Neural cell (in vitro differentiated cells): Measurements from ENCODE around the gene GPRIN1. TPM values are rescaled to one million over a fixed set of nuclear protein-coding genes. Genes with fewer than 3 reads are reported as not detected.
"Not testable (repeated sequence)": the region's sequence is repeated elsewhere in the genome, so short reads cannot be mapped to it uniquely, and the experiment has no call there.

Experiments
- H2AFZ ChIP-seq: fragments of 200-600, 300-800 bp; sonication (generic), shearing (Covaris generic); 2 replicates; pipeline ENCODE4 v1.6.0; 2014; ENCODE audit warnings: low read depth, mild to moderate bottlenecking, antibody characterized with exemption, low read length, moderate library complexity
- H3F3A ChIP-seq: fragments of 200-600 bp; shearing (Covaris generic); 2 replicates; pipeline ENCODE4 v1.6.1; 2016; ENCODE audit warnings: mild to moderate bottlenecking, moderate library complexity, mixed read lengths, antibody characterized with exemption, low read length; ENCODE audit not compliant: insufficient read depth, poor library complexity, severe bottlenecking
- H3K27ac ChIP-seq: fragments of 200-600, 300-800 bp; sonication (generic), shearing (Covaris generic); 2 replicates; pipeline ENCODE4 v1.5.1; 2014; ENCODE audit warnings: mild to moderate bottlenecking, low read length, moderate library complexity
- H3K27me3 ChIP-seq: fragments of 300-800, 200-600 bp; sonication (generic), shearing (Covaris generic); 2 replicates; pipeline ENCODE4 v1.6.0; 2014; ENCODE audit warnings: mild to moderate bottlenecking, low read depth, low read length, moderate library complexity; ENCODE audit not compliant: insufficient read depth
- H3K36me3 ChIP-seq: fragments of 300-800, 200-600 bp; sonication (generic), shearing (Covaris generic); 2 replicates; pipeline ENCODE4 v1.5.1; 2014; ENCODE audit warnings: mild to moderate bottlenecking, antibody characterized with exemption, low read length, moderate library complexity; ENCODE audit not compliant: insufficient read depth
- H3K4me2 ChIP-seq: fragments of 300-800, 200-600 bp; sonication (generic), shearing (Covaris generic); 2 replicates; pipeline ENCODE4 v1.6.0; 2014; ENCODE audit warnings: mild to moderate bottlenecking, low read length
- H3K4me3 ChIP-seq: fragments of 300-800, 200-600 bp; sonication (generic), shearing (Covaris generic); 2 replicates; pipeline ENCODE4 v1.5.1; 2014; ENCODE audit warnings: mild to moderate bottlenecking, low read length, moderate library complexity
- H3K79me2 ChIP-seq: fragments of 200-600 bp; shearing (Covaris generic); replicated peaks from 2 replicates; pipeline ENCODE4 v1.6.0; 2014; ENCODE audit warnings: mild to moderate bottlenecking, low read length, moderate library complexity; ENCODE audit not compliant: insufficient read depth
- H3K9ac ChIP-seq: fragments of 300-800, 200-600 bp; sonication (generic), shearing (Covaris generic); 2 replicates; pipeline ENCODE4 v1.6.1; 2016; ENCODE audit warnings: mild to moderate bottlenecking, low read length, mixed read lengths
- H3K9me2 ChIP-seq: fragments of 200-600 bp; shearing (Covaris generic); 2 replicates; pipeline ENCODE4 v1.6.1; 2016; ENCODE audit warnings: mild to moderate bottlenecking, low read length, mixed read lengths; ENCODE audit not compliant: insufficient read depth
- H3K9me3 ChIP-seq: fragments of 200-600, 300-800 bp; sonication (generic), shearing (Covaris generic); 2 replicates; pipeline ENCODE4 v1.6.1; 2016; ENCODE audit warnings: mild to moderate bottlenecking, mixed run types, low read length, moderate library complexity, mixed read lengths
- H4K20me1 ChIP-seq: fragments of 200-600 bp; shearing (Covaris generic); 2 replicates; pipeline ENCODE4 v1.6.1; 2016; ENCODE audit warnings: mild to moderate bottlenecking, mixed run types; ENCODE audit not compliant: insufficient read depth
- MXI1 ChIP-seq: fragments of 450-650 bp; conservative IDR thresholded peaks from 2 replicates; pipeline ENCODE4 v1.6.1; 2014; ENCODE audit warnings: antibody characterized with exemption, mild to moderate bottlenecking; ENCODE audit not compliant: poor library complexity, severe bottlenecking
- POLR2AphosphoS5 ChIP-seq: IDR thresholded peaks from 2 replicates; pipeline ENCODE4 v1.6.1; 2012
- RAD21 ChIP-seq: fragments of 450-650 bp; conservative IDR thresholded peaks from 2 replicates; pipeline ENCODE4 v1.6.1; 2014; ENCODE audit warnings: antibody characterized with exemption, mild to moderate bottlenecking, moderate library complexity
- polyA plus RNA-seq: library from polyadenylated mRNA; depleted of rRNA; stranded (reverse); fragments of >200 nt; gene quantifications from 2 replicates; pipeline ENCODE4 v1.2.3, GENCODE V29; 2014
- TF ChIP-seq, protein P1 (sequence below): IDR thresholded peaks from 2 replicates; pipeline ENCODE4 v1.6.1; 2012; ENCODE audit warnings: borderline replicate concordance

GPRIN1 gene
- polyA plus RNA-seq, 1 donor from 2014 or later, result 32.3 TPM

- peaks cover 6% of the 10 kb centered on the region for H3K36me3 ChIP-seq
These were observed 17.4 kb downstream of the GPRIN1 start for GRCh38 chr5:176592573-176592972.

DNA sequence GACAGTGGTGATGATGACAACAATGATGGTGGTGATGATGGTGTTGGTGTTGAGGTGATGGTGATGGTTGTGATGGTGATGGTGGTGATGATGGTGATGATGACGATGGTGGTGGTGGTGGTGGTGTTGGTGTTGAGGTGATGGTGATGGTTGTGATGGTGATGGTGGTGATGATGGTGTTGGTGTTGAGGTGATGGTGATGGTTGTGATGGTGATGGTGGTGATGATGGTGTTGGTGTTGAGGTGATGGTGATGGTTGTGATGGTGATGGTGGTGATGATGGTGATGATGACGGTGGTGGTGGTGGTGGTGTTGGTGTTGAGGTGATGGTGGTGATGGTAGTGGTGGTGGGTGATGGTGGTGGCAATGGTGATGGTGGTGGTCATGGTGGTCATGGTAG lies 18.3 kb downstream of the GPRIN1 start:
- H3K27ac ChIP-seq, H2AFZ ChIP-seq, H3K4me3 ChIP-seq, H3F3A ChIP-seq, H3K9ac ChIP-seq, H4K20me1 ChIP-seq, H3K9me3 ChIP-seq, H3K36me3 ChIP-seq, H3K4me2 ChIP-seq, H3K79me2 ChIP-seq, H3K9me2 ChIP-seq, H3K27me3 ChIP-seq: not testable (repeated sequence)

More at GRCh38 chr5:176592573-176592972, 17.4 kb downstream of the GPRIN1 start:
- Histone ChIP-seq H3K9me3 (no peaks in the 10 kb centered on the region), H3K9ac (no peak overlapping the region), H3K4me3 (no peak overlapping the region), H3K4me2 (no peak overlapping the region), H3K79me2 (no peaks in the 10 kb centered on the region), H3K27me3 (no peaks in the 10 kb centered on the region), H2AFZ (no peak overlapping the region), H3K9me2 (no peaks in the 10 kb centered on the region), H3F3A (no peaks in the 10 kb centered on the region), H3K27ac (no peak overlapping the region), H4K20me1 (no peaks in the 10 kb centered on the region)
- TF ChIP-seq POLR2AphosphoS5, result no peak
- TF ChIP-seq RAD21, result no peak

- no peaks in the 10 kb centered on the region for H3F3A ChIP-seq
- no peaks in the 10 kb centered on the region for H3K9me3 ChIP-seq
- H4K20me1 ChIP-seq, result no peaks in the 10 kb centered on the region
- no peaks in the 10 kb centered on the region for H3K79me2 ChIP-seq
- no peaks in the 10 kb centered on the region for H3K9me2 ChIP-seq
- no peak overlapping the region for H3K27ac ChIP-seq
- H3K9ac ChIP-seq, result no peak overlapping the region
- H3K36me3 ChIP-seq, result peaks cover 6% of the 10 kb centered on the region
- H3K27me3 ChIP-seq, result no peaks in the 10 kb centered on the region
- H2AFZ ChIP-seq, result no peak overlapping the region
- H3K4me2 ChIP-seq, result no peak overlapping the region
- TF ChIP-seq MXI1 (no peak), POLR2AphosphoS5 (peak; percentile 7)
- no peak overlapping the region for H3K4me3 ChIP-seq
These were observed 19.8 kb downstream of the GPRIN1 start for GRCh38 chr5:176590035-176590717.

DNA sequence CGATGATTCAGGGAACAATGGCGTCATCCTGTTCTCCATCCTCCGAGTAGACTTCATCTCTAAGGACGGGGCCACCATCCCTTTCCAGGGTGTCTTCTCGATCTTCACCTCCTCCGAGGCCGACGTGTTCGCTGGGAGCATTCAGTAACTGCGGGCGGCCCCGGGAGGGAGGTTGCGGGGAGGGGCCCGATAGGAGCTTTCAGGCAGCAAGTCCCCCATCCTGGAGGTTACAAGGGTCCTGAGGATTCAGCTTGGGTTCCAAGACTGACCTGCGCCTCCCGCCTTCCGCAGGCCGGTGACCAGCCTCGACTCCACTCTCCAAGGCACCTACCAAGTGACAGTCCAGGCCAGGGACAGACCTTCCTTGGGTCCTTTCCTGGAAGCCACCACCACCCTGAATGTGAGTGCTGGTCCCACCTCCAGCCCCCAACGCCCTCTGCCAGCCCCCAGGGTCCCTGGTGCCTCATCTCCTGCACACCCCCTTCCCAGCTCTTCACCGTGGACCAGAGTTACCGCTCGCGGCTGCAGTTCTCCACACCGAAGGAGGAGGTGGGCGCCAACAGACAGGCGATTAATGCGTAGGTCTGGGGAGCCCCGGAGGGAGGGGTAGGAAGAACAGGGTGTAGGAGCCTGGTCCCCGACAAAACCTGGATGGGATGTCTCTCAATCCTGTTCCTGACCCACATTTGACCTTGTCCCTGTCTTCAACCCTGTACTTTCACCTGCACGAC lies 20.8 kb downstream of the GPRIN1 start:
- peaks cover 2% of the 10 kb centered on the region for H3K9me3 ChIP-seq
- no peaks in the 10 kb centered on the region for H3K27me3 ChIP-seq
- H4K20me1 ChIP-seq, result no peaks in the 10 kb centered on the region
- no peak overlapping the region for H3K27ac ChIP-seq
- H2AFZ ChIP-seq, result no peak overlapping the region
- H3K36me3 ChIP-seq, result peaks cover 6% of the 10 kb centered on the region
- H3K9me2 ChIP-seq, result no peaks in the 10 kb centered on the region
- H3F3A ChIP-seq, result no peaks in the 10 kb centered on the region
- no peak overlapping the region for H3K9ac ChIP-seq
- no peaks in the 10 kb centered on the region for H3K79me2 ChIP-seq
- TF ChIP-seq RAD21, result no peak
- TF ChIP-seq, protein P1, sequence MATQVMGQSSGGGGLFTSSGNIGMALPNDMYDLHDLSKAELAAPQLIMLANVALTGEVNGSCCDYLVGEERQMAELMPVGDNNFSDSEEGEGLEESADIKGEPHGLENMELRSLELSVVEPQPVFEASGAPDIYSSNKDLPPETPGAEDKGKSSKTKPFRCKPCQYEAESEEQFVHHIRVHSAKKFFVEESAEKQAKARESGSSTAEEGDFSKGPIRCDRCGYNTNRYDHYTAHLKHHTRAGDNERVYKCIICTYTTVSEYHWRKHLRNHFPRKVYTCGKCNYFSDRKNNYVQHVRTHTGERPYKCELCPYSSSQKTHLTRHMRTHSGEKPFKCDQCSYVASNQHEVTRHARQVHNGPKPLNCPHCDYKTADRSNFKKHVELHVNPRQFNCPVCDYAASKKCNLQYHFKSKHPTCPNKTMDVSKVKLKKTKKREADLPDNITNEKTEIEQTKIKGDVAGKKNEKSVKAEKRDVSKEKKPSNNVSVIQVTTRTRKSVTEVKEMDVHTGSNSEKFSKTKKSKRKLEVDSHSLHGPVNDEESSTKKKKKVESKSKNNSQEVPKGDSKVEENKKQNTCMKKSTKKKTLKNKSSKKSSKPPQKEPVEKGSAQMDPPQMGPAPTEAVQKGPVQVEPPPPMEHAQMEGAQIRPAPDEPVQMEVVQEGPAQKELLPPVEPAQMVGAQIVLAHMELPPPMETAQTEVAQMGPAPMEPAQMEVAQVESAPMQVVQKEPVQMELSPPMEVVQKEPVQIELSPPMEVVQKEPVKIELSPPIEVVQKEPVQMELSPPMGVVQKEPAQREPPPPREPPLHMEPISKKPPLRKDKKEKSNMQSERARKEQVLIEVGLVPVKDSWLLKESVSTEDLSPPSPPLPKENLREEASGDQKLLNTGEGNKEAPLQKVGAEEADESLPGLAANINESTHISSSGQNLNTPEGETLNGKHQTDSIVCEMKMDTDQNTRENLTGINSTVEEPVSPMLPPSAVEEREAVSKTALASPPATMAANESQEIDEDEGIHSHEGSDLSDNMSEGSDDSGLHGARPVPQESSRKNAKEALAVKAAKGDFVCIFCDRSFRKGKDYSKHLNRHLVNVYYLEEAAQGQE, result no peak
- H3K4me3 ChIP-seq, result no peak overlapping the region
- no peak overlapping the region for H3K4me2 ChIP-seq
